H1 (cell line): ENCODE results near the gene BRMS1L. TPM values are rescaled to one million over a fixed set of nuclear protein-coding genes. Genes with fewer than 3 reads are reported as not detected.

Experiments used
- CTCF ChIA-PET: fragments of 300-600 bp; sonication (Branson Sonifier 250); formaldehyde crosslinking; loops from one replicate; lab custom pipeline; 2021; ENCODE audit not compliant: partially characterized antibody; lab: Charles Lee
- POLR2A ChIA-PET: fragments of 300-600 bp; sonication (Branson Sonifier 250); formaldehyde crosslinking; loops from one replicate; lab custom pipeline; 2021; ENCODE audit warnings: inconsistent platforms; ENCODE audit not compliant: partially characterized antibody; lab: Charles Lee
- DNase-seq, 2 experiments: peaks; one replicate each; pipeline versions ENCODE4 v3.0.0 to v3.0.0-alpha.2; 2010 to 2022; ENCODE audit warnings: low spot score in 2 of 2, low read depth in 1 of 2, mixed read lengths in 1 of 2
- FAIRE-seq: peaks from 2 replicates; lab custom pipeline; 2011; peaks lifted over from hg19 to GRCh38; lab: Jason Lieb, UNC
- H2AFZ ChIP-seq: 2 replicates; pipeline ENCODE4 v1.8.1; 2012; ENCODE audit warnings: low read length, inconsistent platforms
- H2AK5ac ChIP-seq: 2 replicates; pipeline ENCODE4 v1.6.1; 2013; ENCODE audit warnings: low read depth, low read length
- H2BK120ac ChIP-seq: replicated peaks from 2 replicates; pipeline ENCODE3; 2013; ENCODE audit warnings: low read depth, low read length, inconsistent platforms
- H2BK12ac ChIP-seq: 2 replicates; pipeline ENCODE4 v1.6.1; 2013; ENCODE audit warnings: low read depth, low read length
- H2BK15ac ChIP-seq: 2 replicates; pipeline ENCODE4 v1.6.1; 2013; ENCODE audit warnings: low read length
- H2BK20ac ChIP-seq: 2 replicates; pipeline ENCODE4 v1.6.1; 2013; ENCODE audit warnings: low read length
- H2BK5ac ChIP-seq: 2 replicates; pipeline ENCODE4 v1.6.1; 2013; ENCODE audit warnings: low read depth, low read length
- H3K14ac ChIP-seq: 2 replicates; pipeline ENCODE4 v1.6.1; 2013; ENCODE audit warnings: inconsistent platforms; ENCODE audit not compliant: insufficient read length
- H3K18ac ChIP-seq: 2 replicates; pipeline ENCODE4 v1.6.1; 2013; ENCODE audit warnings: low read length; ENCODE audit errors: extremely low read depth
- H3K23ac ChIP-seq: 2 replicates; pipeline ENCODE4 v1.6.1; 2013; ENCODE audit warnings: inconsistent platforms; ENCODE audit not compliant: insufficient read length
- H3K23me2 ChIP-seq: 2 replicates; pipeline ENCODE4 v1.6.1; 2013; ENCODE audit warnings: low read depth, low read length
- H3K27ac ChIP-seq: 2 replicates; pipeline ENCODE4 v1.6.1; 2011; ENCODE audit warnings: low read depth, low read length, inconsistent platforms
- H3K27me3 ChIP-seq, 4 experiments: replicated peaks in 1 of 4; 1 replicate in 1 of 4; 2 replicates in 3 of 4; pipeline versions ENCODE4 v1.6.1 to v1.8.1; 2011 to 2013; ENCODE audit warnings: low read length in 3 of 4, mild to moderate bottlenecking in 3 of 4, inconsistent platforms in 2 of 4, mixed read lengths in 2 of 4, moderate library complexity in 1 of 4; ENCODE audit not compliant: control insufficient read depth in 3 of 4, insufficient read depth in 3 of 4; ENCODE audit errors: extremely low read depth in 1 of 4
- H3K36me3 ChIP-seq, 4 experiments: 2 replicates each; pipeline versions ENCODE4 v1.6.1 to v1.8.1; 2011 to 2013; ENCODE audit warnings: mild to moderate bottlenecking in 4 of 4, low read length in 3 of 4, moderate library complexity in 2 of 4, control low read depth in 1 of 4, inconsistent platforms in 1 of 4; ENCODE audit not compliant: insufficient read depth in 4 of 4, control insufficient read depth in 2 of 4
- H3K4ac ChIP-seq: replicated peaks from 2 replicates; pipeline ENCODE3; 2013; ENCODE audit warnings: low read length, low read depth, mixed read lengths, inconsistent platforms; ENCODE audit not compliant: insufficient read length
- H3K4me1 ChIP-seq, 4 experiments: replicated peaks in 1 of 4; 1 replicate in 1 of 4; 2 replicates in 3 of 4; pipeline versions ENCODE4 v1.6.1 to v1.8.1; 2011 to 2013; ENCODE audit warnings: low read length in 3 of 4, inconsistent platforms in 2 of 4, mixed read lengths in 1 of 4; ENCODE audit not compliant: insufficient read depth in 4 of 4, control insufficient read depth in 3 of 4
- H3K4me2 ChIP-seq, 2 experiments: 2 replicates each; pipeline versions ENCODE4 v1.6.1 to v1.8.1; 2011 to 2013; ENCODE audit warnings: low read depth in 2 of 2, low read length in 2 of 2, control low read depth in 1 of 2, inconsistent platforms in 1 of 2, mild to moderate bottlenecking in 1 of 2; ENCODE audit not compliant: insufficient read depth in 1 of 2
- H3K4me3 ChIP-seq, 4 experiments: fragments of 200-600, 300-600 bp in 1 of 4; sonication (generic), shearing (Covaris generic), sonication (Bioruptor Twin) in 1 of 4; 2 replicates each; pipeline versions ENCODE4 v1.5.1 to v1.8.1; 2011 to 2016; ENCODE audit warnings: low read length in 4 of 4, low read depth in 3 of 4, control low read depth in 2 of 4, inconsistent platforms in 2 of 4, mild to moderate bottlenecking in 2 of 4, mixed read lengths in 1 of 4, moderate library complexity in 1 of 4; ENCODE audit not compliant: insufficient read depth in 2 of 4; ENCODE audit errors: extremely low read depth in 1 of 4
- H3K56ac ChIP-seq: replicated peaks from 2 replicates; pipeline ENCODE3; 2013; ENCODE audit warnings: low read depth, mild to moderate bottlenecking, mixed read lengths, low read length, inconsistent platforms; ENCODE audit not compliant: insufficient read length
- H3K79me1 ChIP-seq: 2 replicates; pipeline ENCODE4 v1.6.1; 2013; ENCODE audit warnings: low read depth, low read length, control low read depth
- H3K79me2 ChIP-seq, 2 experiments: 2 replicates each; pipeline versions ENCODE4 v1.6.1 to v1.8.1; 2012 to 2013; ENCODE audit warnings: low read length in 2 of 2, mild to moderate bottlenecking in 2 of 2, inconsistent platforms in 1 of 2; ENCODE audit not compliant: insufficient read depth in 2 of 2, control insufficient read depth in 1 of 2
- H3K9ac ChIP-seq, 4 experiments: replicated peaks in 1 of 4; 1 replicate in 1 of 4; 2 replicates in 3 of 4; pipeline versions ENCODE4 v1.6.1 to v1.8.1; 2011 to 2013; ENCODE audit warnings: low read depth in 3 of 4, low read length in 3 of 4, control low read depth in 2 of 4, mild to moderate bottlenecking in 2 of 4, moderate library complexity in 2 of 4, inconsistent platforms in 1 of 4; ENCODE audit errors: extremely low read depth in 1 of 4
- H3K9me3 ChIP-seq, 2 experiments: 2 replicates each; pipeline versions ENCODE4 v1.6.1 to v1.8.1; 2012 to 2013; ENCODE audit warnings: mild to moderate bottlenecking in 2 of 2, moderate library complexity in 2 of 2, control low read depth in 1 of 2, inconsistent platforms in 1 of 2, low read depth in 1 of 2, low read length in 1 of 2, mixed read lengths in 1 of 2; ENCODE audit not compliant: insufficient read depth in 2 of 2
- H4K20me1 ChIP-seq, 2 experiments: replicated peaks in 1 of 2; 2 replicates each; pipeline versions ENCODE3 to v1.8.1; 2011 to 2013; ENCODE audit warnings: inconsistent platforms in 2 of 2, low read length in 2 of 2, mild to moderate bottlenecking in 1 of 2; ENCODE audit not compliant: insufficient read depth in 2 of 2, control insufficient read depth in 1 of 2
- H4K5ac ChIP-seq: 2 replicates; pipeline ENCODE4 v1.6.1; 2013; ENCODE audit warnings: low read length, low read depth, mixed read lengths, inconsistent platforms; ENCODE audit not compliant: insufficient read length
- H4K8ac ChIP-seq: 2 replicates; pipeline ENCODE4 v1.8.0; 2013; ENCODE audit warnings: mild to moderate bottlenecking, moderate library complexity, low read length, inconsistent platforms; ENCODE audit not compliant: insufficient read depth; ENCODE audit errors: extremely low read depth
- H4K91ac ChIP-seq: replicated peaks from 2 replicates; pipeline ENCODE3; 2013; ENCODE audit warnings: low read length, mixed read lengths, inconsistent platforms; ENCODE audit not compliant: insufficient read length
- BACH1 ChIP-seq: IDR thresholded peaks from 2 replicates; pipeline ENCODE4 v1.6.1; 2012; ENCODE audit warnings: low read length, improper control_type of control experiment
- CEBPB ChIP-seq: IDR thresholded peaks from 2 replicates; pipeline ENCODE4 v1.6.1; 2012; ENCODE audit warnings: low read depth, low read length
- JUND ChIP-seq: IDR thresholded peaks from 2 replicates; pipeline ENCODE4 v1.6.1; 2011; ENCODE audit warnings: mild to moderate bottlenecking, improper control_type of control experiment, low read length
- PHF8 ChIP-seq: fragments of 200-600 bp; sonication (generic); conservative IDR thresholded peaks from 2 replicates; pipeline ENCODE4 v1.7.1; 2012; ENCODE audit warnings: low read depth, mild to moderate bottlenecking, inconsistent platforms, low read length, moderate library complexity
- SAP30 ChIP-seq: fragments of 300-600 bp; sonication (generic); IDR thresholded peaks from 2 replicates; pipeline ENCODE4 v1.7.1; 2012; ENCODE audit warnings: low read length, moderate library complexity, mild to moderate bottlenecking, inconsistent platforms; ENCODE audit not compliant: insufficient read depth, insufficient replicate concordance
- WGBS, 2 experiments: shearing (Covaris generic) in 1 of 2; methylation state at CpG; one replicate each; pipeline versions ENCODE4 v1.1.6 to v1.1.7; 2013 to 2015; ENCODE audit warnings: low lambda C conversion rate in 2 of 2, mixed read lengths in 2 of 2, inconsistent platforms in 1 of 2, low coverage in 1 of 2, missing lambda C conversion rate in 1 of 2; ENCODE audit not compliant: insufficient replicate concordance in 2 of 2, insufficient coverage in 1 of 2, insufficient read length in 1 of 2; ENCODE audit errors: extremely low coverage in 1 of 2, missing lambda C conversion rate in 1 of 2; 5-methylcytosine and 5-hydroxymethylcytosine counted together
- polyA plus RNA-seq, 7 experiments: library from polyadenylated mRNA; depleted of rRNA in 3 of 7; stranded (reverse) in 5 of 7; unstranded in 2 of 7; fragments of >200 nt in 5 of 7; fragments of 200-250 nt in 2 of 7; gene quantifications; 1 replicate in 5 of 7; 2 replicates in 1 of 7; 4 replicates in 1 of 7; pipeline versions ENCODE4 v1.2.1 to v1.2.3, GENCODE V29; 2011 to 2013; ENCODE audit warnings: missing spikeins in 2 of 7, mixed read lengths in 2 of 7
- total RNA-seq: library from RNA; stranded (reverse); fragmentation: NEBNext Ultra II Directional; extraction: Animal tissue kit (Norgen Biotek cat#: 25700); gene quantifications from 2 replicates; pipeline ENCODE4 v1.2.1, GENCODE V29; 2021
- TF ChIP-seq, protein P1 (sequence below), 3 experiments: IDR thresholded peaks; 1 replicate in 2 of 3; 2 replicates in 1 of 3; pipeline versions ENCODE4 v1.5.1 to v1.6.1; 2011; ENCODE audit warnings: low read length in 3 of 3, mild to moderate bottlenecking in 3 of 3, inconsistent platforms in 2 of 3, low read depth in 1 of 3, moderate library complexity in 1 of 3; ENCODE audit not compliant: insufficient read depth in 1 of 3; ENCODE audit errors: control extremely low read depth in 1 of 3
- TF ChIP-seq, protein P2 (sequence below): IDR thresholded peaks from 2 replicates; pipeline ENCODE4 v1.6.1; 2012; ENCODE audit warnings: low read length, inconsistent platforms

BRMS1L gene
- total and polyA plus RNA-seq, 2 of the 8 experiments (the other 6 are each of a cell fraction or from before 2014, with no cell fraction given) = 4.4 to 10.9 TPM

DNA sequence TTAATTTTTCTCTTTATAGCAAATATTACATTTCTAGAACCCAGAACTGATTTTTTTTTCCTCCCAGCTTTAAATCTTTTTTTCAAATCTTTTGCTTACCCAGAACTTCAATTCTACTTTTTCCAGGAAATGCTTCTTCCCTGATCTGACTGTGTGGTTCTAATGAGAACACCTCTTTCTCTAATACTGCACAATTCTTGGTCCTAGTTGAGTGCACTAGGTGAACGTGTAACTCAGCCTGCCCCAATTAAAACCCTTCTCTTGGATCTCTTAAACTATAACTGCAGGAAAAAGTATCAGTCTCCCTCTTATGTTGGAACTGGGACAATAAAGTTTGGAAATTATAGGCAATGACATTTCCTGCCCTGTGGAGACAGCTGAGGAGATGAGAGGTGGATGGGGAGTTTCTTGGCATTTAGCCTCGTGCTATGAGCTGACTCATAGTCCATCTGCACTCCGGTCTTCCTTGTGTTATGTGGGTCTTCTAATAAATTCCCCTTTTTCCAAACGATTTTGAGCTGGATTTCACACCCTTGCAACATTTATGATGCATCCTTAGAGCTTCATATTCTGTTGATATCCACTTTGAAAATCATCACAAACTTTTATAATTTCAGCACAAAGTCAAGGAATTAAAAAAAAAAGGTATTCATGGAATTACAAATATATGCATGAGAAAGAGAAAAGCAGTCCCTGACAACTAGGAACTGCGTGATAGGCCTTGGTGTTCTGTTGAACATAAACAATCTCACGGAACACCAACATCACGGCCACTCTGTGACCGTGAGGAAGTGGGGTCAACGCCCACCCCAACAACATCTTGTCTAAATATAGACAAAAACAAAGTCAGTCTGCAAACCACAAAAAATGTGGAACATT, 52.4 kb downstream of the BRMS1L start:
- Histone ChIP-seq H2AK5ac (no peak overlapping the region), H2BK12ac (no peak overlapping the region), H3K14ac (no peak overlapping the region), H3K4ac (no peak overlapping the region), H3K79me2 (no peaks in the 10 kb centered on the region), H2BK5ac (no peak overlapping the region), H4K8ac (no peak overlapping the region), H3K79me1 (no peaks in the 10 kb centered on the region), H3K27ac (no peak overlapping the region), H3K36me3 (no peaks in the 10 kb centered on the region), H2BK120ac (no peak overlapping the region), H3K23ac (no peak overlapping the region), H3K4me2 (no peak overlapping the region), H4K5ac (no peak overlapping the region), H3K9ac (no peak overlapping the region), H3K27me3 (no peaks in the 10 kb centered on the region), H3K56ac (no peak overlapping the region), H4K20me1 (no peaks in the 10 kb centered on the region), H3K18ac (no peak overlapping the region), H3K23me2 (no peaks in the 10 kb centered on the region), H3K4me3 (no peak overlapping the region), H2BK15ac (no peak overlapping the region), H3K9me3 (no peaks in the 10 kb centered on the region), H2BK20ac (no peak overlapping the region), H3K4me1 (no peaks in the 10 kb centered on the region), H2AFZ (no peak overlapping the region), H4K91ac (no peak overlapping the region)
- ChIA-PET CTCF (interaction anchor here (1.0 to 2.2 kb wide), 5 partner anchors 15 to 191 kb away, joined by 3 to 15 read pairs (median 4); no protein-coding TSS in a partner anchor), POLR2A (no interaction called here)
- FAIRE-seq = no peak
- DNase-seq = no peak
- 84% methylated on average over 9 of the region's 9 CpGs; no CpG with 5 or more reads in 1 of the 2 experiments for WGBS, 2 experiments
- TF ChIP-seq BACH1 (no peak), SAP30 (no peak), CEBPB (no peak), JUND (no peak), PHF8 (no peak)
- TF ChIP-seq, protein P1, sequence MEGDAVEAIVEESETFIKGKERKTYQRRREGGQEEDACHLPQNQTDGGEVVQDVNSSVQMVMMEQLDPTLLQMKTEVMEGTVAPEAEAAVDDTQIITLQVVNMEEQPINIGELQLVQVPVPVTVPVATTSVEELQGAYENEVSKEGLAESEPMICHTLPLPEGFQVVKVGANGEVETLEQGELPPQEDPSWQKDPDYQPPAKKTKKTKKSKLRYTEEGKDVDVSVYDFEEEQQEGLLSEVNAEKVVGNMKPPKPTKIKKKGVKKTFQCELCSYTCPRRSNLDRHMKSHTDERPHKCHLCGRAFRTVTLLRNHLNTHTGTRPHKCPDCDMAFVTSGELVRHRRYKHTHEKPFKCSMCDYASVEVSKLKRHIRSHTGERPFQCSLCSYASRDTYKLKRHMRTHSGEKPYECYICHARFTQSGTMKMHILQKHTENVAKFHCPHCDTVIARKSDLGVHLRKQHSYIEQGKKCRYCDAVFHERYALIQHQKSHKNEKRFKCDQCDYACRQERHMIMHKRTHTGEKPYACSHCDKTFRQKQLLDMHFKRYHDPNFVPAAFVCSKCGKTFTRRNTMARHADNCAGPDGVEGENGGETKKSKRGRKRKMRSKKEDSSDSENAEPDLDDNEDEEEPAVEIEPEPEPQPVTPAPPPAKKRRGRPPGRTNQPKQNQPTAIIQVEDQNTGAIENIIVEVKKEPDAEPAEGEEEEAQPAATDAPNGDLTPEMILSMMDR (IDR thresholded peaks at IDR 0.05; ENCODE audit: control extremely low read depth in 1 of 3, insufficient read depth in 1 of 3, low read depth in 1 of 3, low read length in 3 of 3) = no peak
- TF ChIP-seq, protein P2, sequence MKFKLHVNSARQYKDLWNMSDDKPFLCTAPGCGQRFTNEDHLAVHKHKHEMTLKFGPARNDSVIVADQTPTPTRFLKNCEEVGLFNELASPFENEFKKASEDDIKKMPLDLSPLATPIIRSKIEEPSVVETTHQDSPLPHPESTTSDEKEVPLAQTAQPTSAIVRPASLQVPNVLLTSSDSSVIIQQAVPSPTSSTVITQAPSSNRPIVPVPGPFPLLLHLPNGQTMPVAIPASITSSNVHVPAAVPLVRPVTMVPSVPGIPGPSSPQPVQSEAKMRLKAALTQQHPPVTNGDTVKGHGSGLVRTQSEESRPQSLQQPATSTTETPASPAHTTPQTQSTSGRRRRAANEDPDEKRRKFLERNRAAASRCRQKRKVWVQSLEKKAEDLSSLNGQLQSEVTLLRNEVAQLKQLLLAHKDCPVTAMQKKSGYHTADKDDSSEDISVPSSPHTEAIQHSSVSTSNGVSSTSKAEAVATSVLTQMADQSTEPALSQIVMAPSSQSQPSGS = no peak
